MM.1S (cell line): ENCODE results near the gene FGR.

Experiments used
- EZH2 ChIP-seq: fragments of 300-600 bp; sonication (generic); optimal IDR thresholded peaks from 2 replicates; pipeline ENCODE3; 2017; ENCODE audit warnings: low read depth, mild to moderate bottlenecking, antibody characterized with exemption, low read length, mixed read lengths
- EZH2phosphoT487 ChIP-seq: fragments of 300-600 bp; sonication (generic); IDR thresholded peaks from 2 replicates; pipeline ENCODE4 v1.6.1; 2018; ENCODE audit warnings: antibody characterized with exemption, low read length
- TF ChIP-seq, protein P1 (sequence below): fragments of 300-600 bp; sonication (generic); IDR thresholded peaks from 2 replicates; pipeline ENCODE4 v1.5.1; 2016; ENCODE audit warnings: antibody characterized with exemption, low read length, mixed read lengths

DNA sequence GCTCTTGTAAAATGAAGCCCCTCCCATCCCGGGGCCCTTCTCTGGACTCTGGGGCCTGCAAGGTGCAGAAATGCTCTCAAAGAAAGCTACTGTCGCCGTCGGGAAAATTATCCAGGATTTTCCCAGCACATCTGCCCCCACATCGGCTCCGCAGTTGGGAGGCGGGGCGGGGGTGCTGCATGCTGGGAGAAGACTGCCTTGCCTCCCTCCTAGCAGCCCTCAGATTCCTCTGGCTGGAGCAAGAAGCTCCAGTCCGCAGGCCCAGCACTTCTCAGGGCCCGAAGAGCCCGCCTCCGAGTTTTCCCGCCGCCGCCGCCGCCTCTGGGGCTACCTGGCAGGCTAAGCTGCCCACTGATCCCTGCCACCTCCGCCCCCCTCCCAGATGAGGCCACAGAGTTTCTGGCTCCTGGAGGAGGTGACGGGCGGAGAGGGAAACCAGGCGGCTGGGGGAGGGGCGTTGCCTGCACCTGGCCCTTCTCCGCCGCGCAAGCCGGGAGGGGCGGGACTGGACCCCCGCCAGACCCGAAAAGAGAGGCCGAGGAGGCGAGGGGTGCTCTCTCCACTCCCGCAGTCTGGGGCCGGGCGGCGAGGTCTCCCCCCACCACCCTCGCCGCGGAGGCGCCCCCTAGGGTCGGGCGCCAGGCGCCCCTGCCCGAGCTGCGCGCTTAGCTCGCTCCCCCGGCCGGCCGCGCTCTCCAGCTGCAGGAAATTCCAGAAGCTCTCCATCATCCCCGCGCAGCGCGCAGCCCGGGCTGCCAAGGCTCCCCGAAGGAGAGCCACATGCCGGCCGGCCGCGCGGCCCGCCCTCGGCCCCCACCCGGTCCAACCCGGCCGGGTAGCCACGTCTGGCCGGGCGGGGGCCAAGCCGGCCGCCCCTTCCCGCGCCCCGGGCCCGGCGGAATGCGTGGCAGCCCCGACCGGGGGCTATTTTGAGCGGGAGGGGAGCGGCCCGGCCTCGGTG is 59.8 kb downstream of the FGR start:
- TF ChIP-seq, protein P1, sequence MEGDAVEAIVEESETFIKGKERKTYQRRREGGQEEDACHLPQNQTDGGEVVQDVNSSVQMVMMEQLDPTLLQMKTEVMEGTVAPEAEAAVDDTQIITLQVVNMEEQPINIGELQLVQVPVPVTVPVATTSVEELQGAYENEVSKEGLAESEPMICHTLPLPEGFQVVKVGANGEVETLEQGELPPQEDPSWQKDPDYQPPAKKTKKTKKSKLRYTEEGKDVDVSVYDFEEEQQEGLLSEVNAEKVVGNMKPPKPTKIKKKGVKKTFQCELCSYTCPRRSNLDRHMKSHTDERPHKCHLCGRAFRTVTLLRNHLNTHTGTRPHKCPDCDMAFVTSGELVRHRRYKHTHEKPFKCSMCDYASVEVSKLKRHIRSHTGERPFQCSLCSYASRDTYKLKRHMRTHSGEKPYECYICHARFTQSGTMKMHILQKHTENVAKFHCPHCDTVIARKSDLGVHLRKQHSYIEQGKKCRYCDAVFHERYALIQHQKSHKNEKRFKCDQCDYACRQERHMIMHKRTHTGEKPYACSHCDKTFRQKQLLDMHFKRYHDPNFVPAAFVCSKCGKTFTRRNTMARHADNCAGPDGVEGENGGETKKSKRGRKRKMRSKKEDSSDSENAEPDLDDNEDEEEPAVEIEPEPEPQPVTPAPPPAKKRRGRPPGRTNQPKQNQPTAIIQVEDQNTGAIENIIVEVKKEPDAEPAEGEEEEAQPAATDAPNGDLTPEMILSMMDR = peak; percentile 10
- TF ChIP-seq EZH2 = no peak
- no peak for TF ChIP-seq EZH2phosphoT487
